ENCODE results near the gene RIPK3. TPM values are rescaled to one million over a fixed set of nuclear protein-coding genes. Genes with fewer than 3 reads are reported as not detected.

Gene RIPK3
- total and polyA plus RNA-seq, 4 donors = 1.0 to 2.9 (median 1.9) TPM

GRCh38 chr14:24347134-24347533, 7.3 kb upstream of the RIPK3 start:
- no peak for DNase-seq (ENCODE audit: low spot score)
- no peak overlapping the region for H3K27ac ChIP-seq (ENCODE audit: low read depth in 1 of 2, low read length in 2 of 2)
- 68% methylated on average over 1 of the region's 1 CpG for WGBS

DNA sequence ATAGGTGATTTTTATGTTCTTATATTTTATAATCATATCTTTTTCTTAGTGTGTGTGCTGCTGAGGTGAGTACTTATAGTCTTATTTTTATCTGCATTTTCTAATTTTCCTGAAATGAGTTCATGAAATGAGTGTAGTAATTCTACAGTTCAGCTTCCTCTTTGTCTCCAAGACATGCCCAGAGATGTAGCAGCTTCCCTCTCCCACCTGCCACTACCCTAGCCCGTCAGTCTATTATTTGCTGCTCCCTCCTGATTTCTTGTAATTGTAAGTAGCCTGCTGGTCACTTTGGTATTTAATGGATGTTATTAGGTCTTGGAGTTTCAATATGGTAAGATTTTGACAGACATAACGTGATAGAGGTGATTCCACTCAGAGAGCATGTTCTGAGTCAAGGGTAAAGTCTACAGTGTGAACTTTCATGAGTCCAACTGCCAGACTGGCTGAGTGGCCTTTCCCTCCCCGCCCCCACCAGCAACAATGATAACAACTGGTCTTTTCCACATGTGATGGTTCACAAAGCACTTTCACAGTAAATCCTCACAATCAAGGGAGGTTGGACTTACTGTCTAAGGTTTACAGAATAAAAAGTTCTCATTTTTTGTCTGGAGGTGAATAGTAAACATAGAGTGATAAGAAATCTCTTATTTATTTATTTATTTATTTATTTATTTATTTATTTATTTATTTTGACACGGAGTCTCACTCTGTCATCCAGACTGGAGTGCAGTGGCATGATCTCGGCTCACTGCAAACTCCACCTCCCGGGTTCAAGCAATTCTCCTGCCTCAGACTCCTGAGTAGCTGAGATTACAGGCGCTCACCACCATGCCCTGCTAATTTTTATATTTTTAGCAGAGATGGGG, 4.2 kb upstream of the RIPK3 start:
- DNase-seq (ENCODE audit: low spot score) = no peak
- no peak overlapping the region for H3K9ac ChIP-seq (ENCODE audit: low read depth in 1 of 2, low read length in 2 of 2)
- 49% methylated on average over 7 of the region's 7 CpGs for WGBS
- TF ChIP-seq REST (IDR thresholded peaks at IDR 0.05) (peak; percentile 33), HNF4G (IDR thresholded peaks at IDR 0.05) (peak; percentile 88), GABPA (IDR thresholded peaks at IDR 0.05 in 1 of 2, conservative IDR thresholded peaks at IDR 0.05 in 1 of 2) (no peak), NR2F2 (IDR thresholded peaks at IDR 0.05) (no peak), CTCF (IDR thresholded peaks at IDR 0.05; ENCODE audit: low read depth, low read length, missing input control) (no peak), HNF4A (conservative IDR thresholded peaks at IDR 0.05) (peak; percentile 96 to 98), RXRA (IDR thresholded peaks at IDR 0.05) (peak; percentile 82 to 89), SP1 (IDR thresholded peaks at IDR 0.05) (peak; percentile 83), JUND (IDR thresholded peaks at IDR 0.05) (peak; percentile 29 to 42), YY1 (IDR thresholded peaks at IDR 0.05) (peak; percentile 56), EGR1 (IDR thresholded peaks at IDR 0.05; ENCODE audit: low read depth in 2 of 2) (no peak), TAF1 (conservative IDR thresholded peaks at IDR 0.05) (no peak), FOXA1 (IDR thresholded peaks at IDR 0.05) (peak; percentile 41), FOXA2 (IDR thresholded peaks at IDR 0.05) (no peak)
- TF ChIP-seq, protein P1, sequence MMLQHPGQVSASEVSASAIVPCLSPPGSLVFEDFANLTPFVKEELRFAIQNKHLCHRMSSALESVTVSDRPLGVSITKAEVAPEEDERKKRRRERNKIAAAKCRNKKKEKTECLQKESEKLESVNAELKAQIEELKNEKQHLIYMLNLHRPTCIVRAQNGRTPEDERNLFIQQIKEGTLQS (IDR thresholded peaks at IDR 0.05) = no peak
- TF ChIP-seq, protein P2, sequence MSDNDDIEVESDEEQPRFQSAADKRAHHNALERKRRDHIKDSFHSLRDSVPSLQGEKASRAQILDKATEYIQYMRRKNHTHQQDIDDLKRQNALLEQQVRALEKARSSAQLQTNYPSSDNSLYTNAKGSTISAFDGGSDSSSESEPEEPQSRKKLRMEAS (IDR thresholded peaks at IDR 0.05) = peak; percentile 16

More at GRCh38 chr14:24347134-24347533, 7.3 kb upstream of the RIPK3 start:
- TF ChIP-seq CTCF (IDR thresholded peaks at IDR 0.05; ENCODE audit: low read depth, low read length, missing input control) (no peak), FOXA1 (IDR thresholded peaks at IDR 0.05) (no peak), EGR1 (IDR thresholded peaks at IDR 0.05; ENCODE audit: low read depth in 2 of 2) (no peak), HNF4G (IDR thresholded peaks at IDR 0.05) (no peak), HNF4A (conservative IDR thresholded peaks at IDR 0.05) (no peak), NR2F2 (IDR thresholded peaks at IDR 0.05) (no peak), RXRA (IDR thresholded peaks at IDR 0.05) (no peak), RAD21 (IDR thresholded peaks at IDR 0.05) (no peak), JUND (IDR thresholded peaks at IDR 0.05) (no peak)
- TF ChIP-seq, protein P2 (IDR thresholded peaks at IDR 0.05) = no peak
- TF ChIP-seq, protein P1 (IDR thresholded peaks at IDR 0.05) = no peak
- no peaks in the 10 kb centered on the region for H3K9me3 ChIP-seq (ENCODE audit: control insufficient read depth in 4 of 4, low read length in 3 of 4)
- H3K4me3 ChIP-seq (ENCODE audit: low read depth in 1 of 3, low read length in 3 of 3) = no peak overlapping the region
- H3K36me3 ChIP-seq (ENCODE audit: control insufficient read depth in 4 of 4, insufficient read depth in 3 of 4, low read depth in 1 of 4, low read length in 3 of 4) = no peaks in the 10 kb centered on the region
- no peaks in the 10 kb centered on the region for H3K27me3 ChIP-seq (ENCODE audit: control insufficient read depth in 4 of 4, insufficient read depth in 4 of 4, low read length in 3 of 4)
- H3K4me1 ChIP-seq (ENCODE audit: control insufficient read depth in 4 of 4, insufficient read depth in 4 of 4, low read length in 3 of 4) = peaks cover 0 to 3% (median 1%) of the 10 kb centered on the region in 4 donors
- H3K9ac ChIP-seq (ENCODE audit: low read depth in 1 of 2, low read length in 2 of 2) = no peak overlapping the region

More for the DNA sequence above, 4.2 kb upstream of the RIPK3 start:
- no peaks in the 10 kb centered on the region for H3K27me3 ChIP-seq (ENCODE audit: control insufficient read depth in 4 of 4, insufficient read depth in 4 of 4, low read length in 3 of 4)
- H3K36me3 ChIP-seq (ENCODE audit: control insufficient read depth in 4 of 4, insufficient read depth in 3 of 4, low read depth in 1 of 4, low read length in 3 of 4) = no peaks in the 10 kb centered on the region
- no peaks in the 10 kb centered on the region for H3K9me3 ChIP-seq (ENCODE audit: control insufficient read depth in 4 of 4, low read length in 3 of 4)
- H3K4me3 ChIP-seq (ENCODE audit: low read depth in 1 of 3, low read length in 3 of 3) = no peak overlapping the region
- peaks cover 0 to 6% (median 1%) of the 10 kb centered on the region in 4 donors for H3K4me1 ChIP-seq (ENCODE audit: control insufficient read depth in 4 of 4, insufficient read depth in 4 of 4, low read length in 3 of 4)
- peak overlapping the region in 1 of 2 donors; percentile 66 for H3K27ac ChIP-seq (ENCODE audit: low read depth in 1 of 2, low read length in 2 of 2)

Measured in liver (tissue), 9 donors.